Ascending aorta (tissue), 2 donors: ENCODE results near the gene HEXIM2. TPM values are rescaled to one million over a fixed set of nuclear protein-coding genes. Genes with fewer than 3 reads are reported as not detected.
"Not testable (repeated sequence)": the region's sequence is repeated elsewhere in the genome, so short reads cannot be mapped to it uniquely, and the experiment has no call there.

Experiments used
- DNase-seq, 2 donors: peaks; one replicate each; pipeline ENCODE4 v3.0.0-alpha.2; 2019; ENCODE audit warnings: low spot score in 2 of 2
- H3K27ac ChIP-seq, 2 donors: fragments of 200-600 bp; sonication (generic); one replicate each; pipeline ENCODE4 v1.5.1; 2016 to 2017; ENCODE audit warnings: mild to moderate bottlenecking in 1 of 2
- H3K27me3 ChIP-seq: fragments of 200-600 bp; sonication (generic); one replicate; pipeline ENCODE4 v1.5.1; 2017
- H3K36me3 ChIP-seq, 2 donors: fragments of 200-600 bp; sonication (generic); one replicate each; pipeline ENCODE4 v1.5.1; 2016
- H3K4me1 ChIP-seq, 2 donors: fragments of 200-600 bp; sonication (generic); one replicate each; pipeline ENCODE4 v1.5.1; 2016 to 2017; ENCODE audit warnings: mild to moderate bottlenecking in 1 of 2
- H3K4me3 ChIP-seq, 2 donors: fragments of 200-600 bp; sonication (generic); one replicate each; pipeline ENCODE4 v1.5.1; 2016 to 2017; ENCODE audit warnings: mild to moderate bottlenecking in 1 of 2
- H3K9me3 ChIP-seq, 2 donors: fragments of 200-600 bp; sonication (generic); one replicate each; pipeline ENCODE4 v1.5.1; 2016
- CTCF ChIP-seq, 3 experiments: fragments of 200-600 bp in 2 of 3; fragments of 450-650 bp in 1 of 3; sonication (generic) in 2 of 3; IDR thresholded peaks; one replicate each; pipeline ENCODE4 v1.5.1; 2016 to 2019; ENCODE audit warnings: antibody characterized with exemption in 3 of 3, mild to moderate bottlenecking in 1 of 3, moderate library complexity in 1 of 3
- intact Hi-C: fragments of 100-400 bp; cut with DNase I; formaldehyde crosslinking; loops from one replicate; pipeline ENCODE4 v1.15.1; 2023
- total RNA-seq: library from RNA; depleted of rRNA; stranded (reverse); fragments of >200 nt; gene quantifications from one replicate; pipeline ENCODE4 v1.1.0, GENCODE V29; 2016

The HEXIM2 gene
- total RNA-seq, 1 donor from 2014 or later: 1.4 TPM

GRCh38 chr17:45119964-45120363 is 41.7 kb upstream of the HEXIM2 start:
- no peak for DNase-seq
- Histone ChIP-seq H3K4me3 (no peak overlapping the region), H3K36me3 (peaks cover 46 to 59% of the 10 kb centered on the region in 2 donors), H3K27ac (no peak overlapping the region), H3K9me3 (no peaks in the 10 kb centered on the region), H3K27me3 (no peaks in the 10 kb centered on the region), H3K4me1 (peaks cover 16 to 31% of the 10 kb centered on the region in 2 donors)
- no peak for TF ChIP-seq CTCF (IDR thresholded peaks at IDR 0.05)
- intact Hi-C loops: no loop called here

GRCh38 chr17:45120558-45120957 is 41.1 kb upstream of the HEXIM2 start:
- intact Hi-C loops: no loop called here
- Histone ChIP-seq H3K27ac (no peak overlapping the region), H3K4me1 (peaks cover 16 to 31% of the 10 kb centered on the region in 2 donors), H3K9me3 (no peaks in the 10 kb centered on the region), H3K4me3 (no peak overlapping the region), H3K36me3 (peaks cover 45 to 53% of the 10 kb centered on the region in 2 donors), H3K27me3 (no peaks in the 10 kb centered on the region)
- no peak for DNase-seq
- TF ChIP-seq CTCF (IDR thresholded peaks at IDR 0.05): no peak

GRCh38 chr17:45121055-45121454 is 40.6 kb upstream of the HEXIM2 start:
- H3K4me3 ChIP-seq: no peak overlapping the region
- H3K36me3 ChIP-seq: peaks cover 42 to 50% of the 10 kb centered on the region in 2 donors
- intact Hi-C loops: no loop called here
- no peak for DNase-seq
- H3K27ac ChIP-seq: peak overlapping the region; percentile 79 to 87
- H3K4me1 ChIP-seq: peaks cover 16 to 31% of the 10 kb centered on the region in 2 donors
- H3K27me3 ChIP-seq: no peaks in the 10 kb centered on the region
- no peak for TF ChIP-seq CTCF (IDR thresholded peaks at IDR 0.05)
- no peaks in the 10 kb centered on the region for H3K9me3 ChIP-seq

- intact Hi-C loops: no loop called here
- no peaks in the 10 kb centered on the region for H3K9me3 ChIP-seq
- DNase-seq: no peak
- no peak overlapping the region for H3K4me3 ChIP-seq
- peaks cover 20 to 50% of the 10 kb centered on the region in 2 donors for H3K4me1 ChIP-seq
- H3K27me3 ChIP-seq: no peaks in the 10 kb centered on the region
- H3K27ac ChIP-seq: peak overlapping the region; percentile 79 to 87
- H3K36me3 ChIP-seq: peaks cover 24 to 29% of the 10 kb centered on the region in 2 donors
- no peak for TF ChIP-seq CTCF (IDR thresholded peaks at IDR 0.05)
Measured at GRCh38 chr17:45123076-45123770, 38.5 kb upstream of the HEXIM2 start.

GRCh38 chr17:45123930-45124796 is 37.5 kb upstream of the HEXIM2 start:
- Histone ChIP-seq H3K4me1 (peaks cover 20 to 59% of the 10 kb centered on the region in 2 donors), H3K9me3 (no peaks in the 10 kb centered on the region), H3K27me3 (no peaks in the 10 kb centered on the region), H3K36me3 (peaks cover 14 to 20% of the 10 kb centered on the region in 2 donors), H3K4me3 (no peak overlapping the region), H3K27ac (peak overlapping the region; percentile 79 to 87)
- peak in 1 of 2 donors; percentile 92 for DNase-seq
- intact Hi-C loops: no loop called here
- TF ChIP-seq CTCF (IDR thresholded peaks at IDR 0.05): no peak

GRCh38 chr17:45124797-45125122 is 36.9 kb upstream of the HEXIM2 start:
- DNase-seq, H3K9me3 ChIP-seq, intact Hi-C loops, H3K27me3 ChIP-seq, H3K4me3 ChIP-seq: not testable (repeated sequence)
- Histone ChIP-seq H3K27ac (peak overlapping the region; percentile 79 to 87), H3K36me3 (peaks cover 11 to 14% of the 10 kb centered on the region in 2 donors), H3K4me1 (peaks cover 20 to 65% of the 10 kb centered on the region in 2 donors)
